GM12892 (cell line): Measurements from ENCODE around the gene SLC52A3.

ENCODE experiments used
- DNase-seq: peaks from one replicate; pipeline ENCODE4 v3.0.0; 2011; ENCODE audit not compliant: insufficient read length
- FAIRE-seq: peaks from 2 replicates; lab custom pipeline; 2011; peaks lifted over from hg19 to GRCh38; lab: Jason Lieb, UNC
- POLR2A ChIP-seq: IDR thresholded peaks from 2 replicates; pipeline ENCODE4 v1.6.1; 2011; ENCODE audit warnings: low read depth, low read length, control low read depth
- POLR2AphosphoS5 ChIP-seq: IDR thresholded peaks from 2 replicates; pipeline ENCODE4 v1.6.1; 2011; ENCODE audit warnings: low read depth, low read length, control low read depth
- TAF1 ChIP-seq: IDR thresholded peaks from 2 replicates; pipeline ENCODE4 v1.6.1; 2011; ENCODE audit warnings: low read depth, mild to moderate bottlenecking, control low read depth, low read length, borderline replicate concordance

SLC52A3 gene

DNA sequence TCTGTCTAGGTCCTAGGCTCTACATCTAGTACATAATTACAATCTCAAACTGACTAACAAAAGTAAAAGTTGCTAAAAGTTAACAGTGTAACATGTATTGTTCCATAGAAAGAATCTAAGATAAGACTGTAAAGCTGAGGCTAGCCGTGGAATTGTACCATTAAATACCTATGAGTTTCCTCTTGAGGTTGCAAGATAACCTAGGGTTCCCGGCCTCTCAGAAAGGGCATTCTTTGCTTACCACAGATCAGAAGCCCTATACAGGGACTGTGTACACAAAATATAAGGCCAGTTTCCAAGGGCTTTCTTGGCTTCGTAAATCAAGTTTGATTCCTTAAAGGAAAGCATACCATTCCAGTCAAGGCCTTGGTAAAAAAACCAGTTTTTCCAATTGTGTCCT is 11.5 kb upstream of the SLC52A3 start:
- no peak for FAIRE-seq
- TF ChIP-seq POLR2AphosphoS5 (no peak), TAF1 (no peak), POLR2A (no peak)
- DNase-seq = no peak

- FAIRE-seq (no peak), DNase-seq (no peak)
- TF ChIP-seq TAF1 (no peak), POLR2AphosphoS5 (no peak), POLR2A (no peak)
Measured at GRCh38 chr20:776165-776564, 7.9 kb upstream of the SLC52A3 start.

DNA sequence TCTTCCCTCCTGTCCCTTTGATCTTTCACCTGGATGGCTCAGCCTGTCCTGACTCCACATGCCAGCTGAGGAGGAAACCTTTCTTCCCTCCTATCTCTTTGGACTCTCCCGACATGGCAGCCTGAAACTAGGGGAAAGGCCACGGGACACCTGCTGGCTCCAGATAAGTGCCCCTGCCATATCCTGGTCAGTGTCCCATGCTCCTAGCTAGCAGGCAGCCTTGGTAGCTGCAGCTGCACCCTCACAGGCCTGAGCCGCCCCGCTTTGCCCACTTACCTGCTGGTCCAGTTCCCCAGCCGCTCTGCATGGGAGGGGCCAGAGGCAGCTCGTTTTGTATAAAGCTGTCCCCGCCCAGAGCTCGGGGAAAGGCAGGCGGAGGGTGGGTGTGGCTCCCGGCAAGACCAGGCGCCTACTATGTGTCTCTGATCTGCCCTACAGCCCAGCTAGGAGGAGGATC is 7.4 kb upstream of the SLC52A3 start:
- TF ChIP-seq POLR2A = no peak
- DNase-seq (no peak), FAIRE-seq (no peak)

DNA sequence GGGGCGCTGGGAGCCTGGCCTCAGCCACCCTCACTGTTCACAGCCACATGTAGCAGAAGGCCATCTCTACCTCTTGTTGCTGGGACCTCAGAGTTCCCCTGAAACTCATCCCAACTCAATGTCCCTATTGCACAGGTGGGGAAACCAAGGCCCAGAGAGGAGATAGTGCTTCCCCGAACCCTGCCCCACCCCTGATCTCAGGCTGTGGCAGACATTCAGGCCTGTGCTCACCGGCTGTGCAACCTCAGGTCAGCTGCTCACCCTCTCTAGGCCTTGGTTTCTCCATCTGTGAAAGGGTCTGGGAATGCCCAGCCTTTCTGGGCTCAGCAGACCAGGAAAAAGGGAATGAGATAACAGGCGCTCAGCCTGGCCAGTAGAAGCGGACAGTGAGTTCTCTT is 6.4 kb upstream of the SLC52A3 start:
- TF ChIP-seq POLR2A = no peak
- DNase-seq = no peak
- no peak for FAIRE-seq

- TF ChIP-seq POLR2AphosphoS5 = no peak
- no peak for TF ChIP-seq POLR2A
- no peak for TF ChIP-seq TAF1
- DNase-seq (no peak), FAIRE-seq (no peak)
Measured at GRCh38 chr20:774016-774659, 5.8 kb upstream of the SLC52A3 start.

DNA sequence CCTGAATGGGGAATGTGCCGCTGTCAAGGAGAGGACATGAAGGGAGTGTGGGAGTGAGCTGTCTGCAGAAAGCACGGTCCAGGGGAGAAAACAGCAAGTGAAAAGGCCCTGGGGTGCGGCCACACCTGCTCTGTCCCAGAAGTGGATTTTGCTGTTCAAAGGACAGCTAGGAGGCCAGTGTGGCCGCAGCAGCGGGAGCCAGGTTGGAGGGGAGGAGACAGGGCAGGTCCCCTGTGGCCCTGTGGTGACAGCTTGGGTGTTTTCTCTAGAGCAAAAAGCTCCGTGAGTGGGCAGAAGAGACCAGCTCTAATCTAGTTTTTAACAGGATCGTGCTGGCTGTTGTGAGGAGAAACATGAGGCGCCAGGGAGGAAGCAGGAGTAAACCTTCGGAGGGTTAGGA is 4.5 kb upstream of the SLC52A3 start:
- FAIRE-seq (no peak), DNase-seq (no peak)
- TF ChIP-seq POLR2AphosphoS5 = no peak
- no peak for TF ChIP-seq POLR2A

GRCh38 chr20:771741-772464 is 3.6 kb upstream of the SLC52A3 start:
- DNase-seq (no peak), FAIRE-seq (no peak)
- TF ChIP-seq POLR2A (no peak), TAF1 (no peak)

DNA sequence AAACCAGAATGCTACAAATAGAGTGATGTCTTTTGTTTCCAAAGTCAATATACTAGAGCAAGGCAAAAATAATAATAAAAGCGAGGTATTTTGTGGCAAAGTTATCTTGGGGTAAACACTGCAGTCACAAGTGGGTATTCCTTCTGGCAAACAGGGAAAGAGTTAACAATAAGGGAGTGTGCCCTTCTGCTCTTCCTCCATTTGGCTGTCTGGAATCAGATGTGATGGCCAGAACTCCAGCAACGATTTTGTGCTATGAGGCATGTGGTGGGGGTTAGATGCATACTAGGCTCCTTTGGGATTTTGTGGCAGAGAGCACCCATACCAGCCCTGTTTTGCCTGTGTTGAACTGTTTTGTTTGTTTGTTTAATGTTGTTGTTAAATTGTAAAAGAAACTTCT is 2.4 kb upstream of the SLC52A3 start:
- FAIRE-seq = no peak
- TF ChIP-seq POLR2AphosphoS5 (no peak), POLR2A (no peak), TAF1 (no peak)
- DNase-seq = no peak

DNA sequence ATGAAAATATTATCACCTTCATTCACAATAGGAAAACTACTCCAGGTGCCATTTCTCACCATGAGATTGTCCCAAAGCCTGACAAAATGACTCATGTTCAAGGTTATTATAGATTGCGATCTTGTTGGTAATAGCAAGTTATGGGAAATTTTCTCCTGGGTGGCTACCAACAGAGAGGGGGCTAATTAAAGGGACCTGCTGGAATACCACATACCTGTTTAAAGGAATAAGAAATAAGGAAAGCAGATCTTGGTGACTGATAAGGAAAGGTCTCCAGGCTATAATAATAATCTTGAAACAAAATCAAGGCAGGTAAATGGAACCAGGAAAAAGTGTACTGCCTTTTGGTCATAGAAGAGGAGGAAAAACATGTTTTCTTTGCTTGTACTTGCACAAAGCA is 1.4 kb downstream of the SLC52A3 start:
- TF ChIP-seq POLR2A (no peak), POLR2AphosphoS5 (no peak), TAF1 (no peak)
- DNase-seq = no peak
- no peak for FAIRE-seq

DNA sequence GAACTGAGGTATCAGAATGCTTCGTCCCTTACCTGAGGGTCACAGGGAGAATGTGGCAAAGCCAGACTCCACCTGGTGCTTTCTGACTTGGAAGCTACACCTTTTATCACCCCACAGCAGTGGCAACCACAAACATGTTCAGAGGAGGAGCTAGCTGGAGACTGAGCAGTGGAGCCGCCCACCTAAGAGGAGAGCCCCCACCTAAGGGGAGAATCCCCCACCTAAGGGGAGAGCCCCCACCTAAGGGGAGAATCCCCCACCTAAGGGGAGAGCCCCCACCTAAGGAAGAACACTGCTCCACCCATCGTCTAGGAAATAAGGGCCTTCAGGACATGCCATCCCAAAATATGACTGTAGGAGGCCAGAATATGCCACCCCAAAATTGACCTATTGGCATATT is 4.0 kb downstream of the SLC52A3 start:
- DNase-seq = no peak
- no peak for FAIRE-seq
- no peak for TF ChIP-seq POLR2A
- no peak for TF ChIP-seq POLR2AphosphoS5
- TF ChIP-seq TAF1 = no peak

GRCh38 chr20:761418-762381 is 6.6 kb downstream of the SLC52A3 start:
- no peak for TF ChIP-seq POLR2AphosphoS5
- no peak for TF ChIP-seq POLR2A
- no peak for TF ChIP-seq TAF1
- FAIRE-seq = no peak
- no peak for DNase-seq

DNA sequence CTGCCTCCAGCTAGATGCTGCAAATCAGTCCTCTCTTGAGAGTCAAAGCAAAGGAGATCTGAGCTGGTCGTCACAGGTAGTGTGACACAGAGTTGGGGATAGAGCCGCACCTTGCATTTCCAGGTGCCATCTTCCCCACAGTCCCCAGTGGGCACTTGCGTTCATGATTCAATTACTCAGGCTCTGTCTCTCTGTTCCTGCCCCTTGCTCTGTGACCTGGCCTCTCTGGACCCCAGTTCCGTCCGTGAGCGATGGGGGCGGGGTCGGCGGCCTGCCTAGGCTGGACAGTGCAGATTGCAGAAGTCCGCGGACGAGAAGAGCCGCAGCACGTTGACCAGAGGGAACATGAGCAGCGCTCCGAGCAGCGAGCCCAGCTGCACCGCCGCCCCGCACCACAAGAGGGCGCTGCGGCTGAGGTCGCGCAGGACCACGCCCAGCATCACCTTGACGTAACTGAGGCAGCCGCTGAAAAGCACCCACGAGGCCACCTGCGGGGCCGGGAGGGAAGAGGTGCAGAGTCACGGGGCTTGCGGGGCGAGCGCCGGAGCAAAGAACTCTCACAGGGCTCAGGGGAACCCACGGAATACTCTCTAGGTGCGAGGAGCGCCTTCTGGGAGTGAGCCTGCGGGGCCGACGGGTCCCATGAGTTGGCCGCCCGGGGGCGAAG is 7.4 kb downstream of the SLC52A3 start:
- TF ChIP-seq POLR2A = no peak
- no peak for TF ChIP-seq TAF1
- TF ChIP-seq POLR2AphosphoS5 = no peak
- no peak for FAIRE-seq
- no peak for DNase-seq

- TF ChIP-seq POLR2AphosphoS5 (no peak), POLR2A (no peak), TAF1 (no peak)
- FAIRE-seq (no peak), DNase-seq (no peak)
Measured at GRCh38 chr20:757506-757905, 10.8 kb downstream of the SLC52A3 start.
